Activated CD8-positive, alpha-beta memory T cell treated with anti-CD3 and anti-CD28 coated beads for 36 hours (primary cell): ENCODE measurements around the gene SCN7A. TPM values are rescaled to one million over a fixed set of nuclear protein-coding genes. Genes with fewer than 3 reads are reported as not detected.
"Not testable (repeated sequence)": the region's sequence is repeated elsewhere in the genome, so short reads cannot be mapped to it uniquely, and the experiment has no call there.

Source experiments
- CTCF ChIA-PET: fragments of 350-600 bp; sonication (Branson Sonifier 250); formaldehyde crosslinking; loops from one replicate; lab custom pipeline; 2021; ENCODE audit warnings: antibody characterized with exemption; lab: Charles Lee
- POLR2A ChIA-PET: fragments of 350-600 bp; sonication (Branson Sonifier 250); formaldehyde crosslinking; loops from one replicate; lab custom pipeline; 2021; ENCODE audit warnings: antibody characterized with exemption; lab: Charles Lee
- total RNA-seq, 2 experiments: library from RNA; stranded (reverse); gene quantifications; one replicate each; pipeline ENCODE4 v1.2.3, GENCODE V29; 2021

SCN7A gene
- total RNA-seq, 2 experiments from 2014 or later, result not detected

DNA sequence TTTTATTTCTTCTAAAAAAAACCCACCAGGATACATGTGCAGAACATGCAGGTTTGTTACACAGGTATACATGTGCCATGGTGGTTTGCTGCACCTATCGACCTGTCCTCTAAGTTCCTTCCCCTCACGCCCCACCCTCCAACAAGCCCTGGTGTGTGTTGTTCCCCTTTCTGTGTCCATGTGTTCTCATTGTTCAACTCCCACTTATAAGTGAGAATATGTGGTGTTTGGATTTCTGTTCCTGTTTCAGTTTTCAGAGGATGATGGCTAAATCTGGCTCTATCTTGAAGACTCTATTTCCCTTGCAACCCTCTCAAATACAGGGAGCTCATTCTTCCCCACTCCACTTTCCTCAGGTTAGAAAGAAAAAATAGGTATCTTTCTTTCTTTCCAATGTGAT is 86.3 kb downstream of the SCN7A start:
- CTCF ChIA-PET, POLR2A ChIA-PET: not testable (repeated sequence)

DNA sequence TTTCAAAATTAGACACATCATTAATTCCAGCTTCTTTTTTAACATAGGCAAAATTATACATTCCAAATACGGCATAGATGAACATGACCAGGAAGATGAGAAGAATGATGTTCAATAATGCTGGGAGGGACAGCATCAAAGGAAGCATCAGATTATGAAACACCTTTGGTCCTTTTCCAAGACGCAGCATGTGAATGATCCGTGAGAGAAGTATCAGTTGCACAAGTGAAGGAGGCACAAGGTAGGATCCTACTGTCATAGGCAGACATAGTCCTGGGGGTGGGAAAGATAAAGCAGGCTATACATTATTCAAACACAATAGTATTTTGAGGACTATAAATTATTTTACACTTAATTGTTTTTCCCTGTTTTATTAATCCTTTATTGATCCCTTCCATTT is 87.7 kb downstream of the SCN7A start:
- ChIA-PET CTCF (no interaction called here), POLR2A (no interaction called here)

- ChIA-PET CTCF (no interaction called here), POLR2A (no interaction called here)
These were observed 88.5 kb downstream of the SCN7A start for GRCh38 chr2:166405569-166405926.

DNA sequence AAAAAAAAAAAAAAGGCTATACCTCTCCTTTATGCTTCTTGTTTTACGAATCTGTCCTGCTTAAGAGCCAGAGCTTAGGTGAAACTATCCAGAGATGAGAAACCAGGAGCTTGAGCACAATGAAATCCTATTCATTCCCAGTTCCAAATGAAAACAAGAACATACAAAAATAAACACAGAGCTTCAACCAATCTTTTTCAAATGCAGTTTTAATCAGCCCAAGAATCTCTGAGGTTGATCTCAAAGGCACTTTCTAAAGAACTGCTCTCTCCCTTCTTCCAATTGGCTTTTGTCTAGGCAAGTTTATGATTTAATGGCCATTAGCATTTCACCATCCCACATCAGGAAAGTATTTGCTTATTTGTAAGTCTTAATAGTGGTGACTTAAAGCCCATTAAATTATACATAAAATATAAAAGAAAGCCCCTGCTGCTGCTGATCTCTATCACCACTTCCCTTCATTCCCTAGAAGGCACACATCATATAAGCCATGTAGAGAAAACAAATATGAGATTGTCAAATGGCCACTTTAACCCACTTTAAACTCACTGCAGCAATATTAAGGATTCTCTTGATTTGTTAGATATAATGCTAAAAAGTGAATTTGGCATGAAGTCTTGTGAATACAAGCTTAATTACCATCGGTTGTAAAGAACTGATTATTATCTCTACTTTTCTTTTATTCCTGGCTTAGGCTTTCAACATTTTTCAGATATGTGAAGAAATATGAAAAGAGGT is 89.0 kb downstream of the SCN7A start:
- ChIA-PET POLR2A (no interaction called here), CTCF (no interaction called here)

DNA sequence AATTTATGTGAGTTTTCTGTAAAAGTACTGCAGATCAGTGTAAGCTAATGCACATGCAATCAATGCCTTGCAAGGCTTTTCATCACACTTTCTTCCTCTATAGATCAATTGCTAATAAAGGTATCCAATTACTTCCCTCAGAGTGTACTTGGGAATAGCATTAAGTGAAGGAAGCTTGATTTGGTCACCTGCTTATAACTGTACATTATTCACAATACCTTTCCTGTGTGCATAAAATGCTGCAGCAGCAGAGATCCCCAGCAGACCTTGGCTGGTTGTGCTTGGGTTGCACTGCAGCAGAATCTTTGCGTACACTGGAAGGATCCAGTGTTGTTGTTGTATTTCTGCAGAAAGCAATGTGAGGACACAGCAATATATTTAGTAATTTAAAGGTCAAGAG is 99.8 kb downstream of the SCN7A start:
- ChIA-PET POLR2A (no interaction called here), CTCF (no interaction called here)

- CTCF ChIA-PET, result no interaction called here
- POLR2A ChIA-PET, result no interaction called here
These were observed 101.0 kb downstream of the SCN7A start for GRCh38 chr2:166393008-166393407.

GRCh38 chr2:166388481-166389070 is 105.5 kb downstream of the SCN7A start:
- ChIA-PET CTCF (no interaction called here), POLR2A (no interaction called here)

DNA sequence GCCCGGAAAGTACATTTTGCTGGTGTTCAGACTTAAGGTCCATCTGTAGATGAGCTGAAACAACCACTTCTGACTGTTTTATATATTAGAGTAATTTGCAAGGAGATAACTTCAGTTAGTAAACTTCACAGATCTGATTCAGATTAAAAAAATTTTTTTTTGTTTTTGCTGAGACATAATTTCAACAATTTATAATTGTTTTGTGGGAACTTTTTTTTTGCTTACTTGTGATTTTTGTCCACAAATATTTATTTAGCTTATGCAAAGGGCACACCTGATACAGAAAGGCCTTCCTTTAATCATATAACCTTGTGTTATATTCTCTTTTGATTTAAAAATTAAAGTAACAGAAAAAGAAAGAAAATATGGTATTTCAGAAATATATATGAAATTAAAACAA is 108.7 kb downstream of the SCN7A start:
- POLR2A ChIA-PET, result no interaction called here
- CTCF ChIA-PET, result no interaction called here

- ChIA-PET POLR2A (no interaction called here), CTCF (no interaction called here)
These were observed 109.3 kb downstream of the SCN7A start for GRCh38 chr2:166384774-166385173.

DNA sequence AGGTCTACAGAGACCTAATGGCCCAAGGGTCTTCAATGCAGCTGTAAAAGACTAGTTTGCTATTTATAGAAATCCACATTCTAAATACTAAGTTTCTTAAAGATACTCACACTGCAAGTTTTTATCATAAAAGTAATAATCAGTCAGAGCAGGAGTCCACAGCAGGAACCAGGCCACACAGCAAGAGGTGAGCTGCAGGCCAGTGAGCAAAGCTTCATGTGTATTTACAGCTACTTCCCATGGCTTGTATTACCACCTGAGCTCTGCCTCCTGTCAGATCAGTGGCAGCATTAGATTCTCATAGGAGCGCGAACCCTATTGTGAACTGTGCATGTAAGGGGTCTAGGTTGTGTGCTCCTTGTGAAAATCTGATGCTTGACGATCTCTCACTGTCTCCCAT is 111.6 kb downstream of the SCN7A start:
- ChIA-PET POLR2A (no interaction called here), CTCF (no interaction called here)

- ChIA-PET CTCF (no interaction called here), POLR2A (no interaction called here)
These were observed 113.4 kb downstream of the SCN7A start for GRCh38 chr2:166380615-166381014.

GRCh38 chr2:166376873-166377272 is 117.2 kb downstream of the SCN7A start:
- POLR2A ChIA-PET, result no interaction called here
- CTCF ChIA-PET, result no interaction called here

DNA sequence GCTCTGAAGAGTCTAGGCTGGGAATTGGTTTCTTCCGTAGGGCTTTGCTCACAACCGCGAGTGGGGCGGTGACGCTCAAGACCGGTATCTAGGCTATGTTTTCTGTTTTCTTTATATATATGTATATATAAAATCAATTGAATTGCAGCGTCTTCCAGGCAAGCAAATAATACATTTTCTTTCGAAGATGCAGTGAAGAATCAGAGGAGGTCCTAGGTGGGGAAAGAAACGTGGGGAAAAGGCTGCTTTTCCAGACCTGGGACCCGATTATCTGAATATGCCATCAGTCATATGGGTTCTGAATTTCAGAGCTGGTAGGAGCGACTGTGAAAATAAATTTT is 117.6 kb downstream of the SCN7A start:
- ChIA-PET POLR2A (no interaction called here), CTCF (no interaction called here)

DNA sequence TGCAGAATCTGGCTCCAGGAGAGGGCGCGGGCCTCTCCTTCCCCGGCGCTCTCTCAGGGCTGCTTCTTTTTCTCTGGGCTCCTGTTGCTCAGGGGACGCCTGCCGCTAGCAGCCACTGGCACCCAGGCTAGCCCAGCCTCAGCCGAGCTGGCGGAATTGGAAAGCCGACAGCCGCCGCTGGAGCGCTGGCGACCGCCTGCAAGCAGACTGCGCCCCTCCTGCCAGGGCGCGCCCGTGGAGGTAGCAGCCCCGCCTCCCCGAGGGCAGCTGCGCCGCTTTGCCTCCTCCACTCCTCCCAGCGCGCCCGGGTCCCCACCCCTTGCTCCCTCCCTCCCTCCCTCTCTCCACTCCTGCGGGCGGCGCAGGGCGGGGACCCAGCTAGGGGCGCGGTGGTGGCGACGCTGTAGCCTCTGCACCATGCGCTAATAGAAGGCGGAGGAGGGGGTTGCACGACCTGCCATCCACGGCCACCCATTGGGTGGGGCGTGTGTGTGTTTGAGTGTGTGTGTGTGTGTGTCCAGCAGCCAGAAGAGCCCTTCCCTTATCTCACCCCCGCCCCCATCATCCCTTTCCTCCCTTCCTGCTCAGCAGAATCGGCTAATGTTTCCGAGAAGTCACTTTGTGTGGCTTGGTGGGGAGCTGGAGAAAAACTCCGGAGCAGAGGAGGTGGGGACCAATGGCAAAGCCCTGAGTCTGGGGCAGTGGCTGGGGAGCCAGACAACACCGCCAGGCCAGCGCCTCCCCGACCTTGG is 118.1 kb downstream of the SCN7A start, which contains the start of gene SCN9A:
Gene SCN9A, minus strand, starts transcription at position 209 of the 752 bp plus-strand sequence. CDS start 64,188 bp downstream, outside the sequence.
- POLR2A ChIA-PET, result no interaction called here
- CTCF ChIA-PET, result no interaction called here

GRCh38 chr2:166375195-166375735 is 118.8 kb downstream of the SCN7A start:
- POLR2A ChIA-PET, result no interaction called here

GRCh38 chr2:166373951-166374350 is 120.1 kb downstream of the SCN7A start:
- CTCF ChIA-PET, result no interaction called here
- POLR2A ChIA-PET, result no interaction called here

More at GRCh38 chr2:166375195-166375735, 118.8 kb downstream of the SCN7A start:
- CTCF ChIA-PET, result no interaction called here

DNA sequence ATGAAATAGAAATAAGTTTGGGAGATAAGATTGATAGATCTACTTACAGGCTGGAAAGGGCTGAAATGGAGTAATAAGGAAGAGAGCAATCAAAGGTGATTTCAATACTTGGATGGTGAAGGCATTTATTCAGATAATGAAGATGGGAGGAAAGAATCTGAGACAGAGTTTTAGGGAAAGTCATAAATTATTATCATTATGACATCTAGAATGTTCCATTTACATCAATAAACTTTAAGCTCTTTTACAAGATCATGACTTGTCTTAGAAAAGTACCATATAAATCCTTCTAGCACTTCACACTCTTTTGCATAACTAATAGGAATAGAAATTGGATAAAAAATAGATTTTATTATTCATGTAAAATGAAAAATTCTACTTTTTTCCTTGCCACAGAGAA is 120.5 kb downstream of the SCN7A start:
- ChIA-PET POLR2A (no interaction called here), CTCF (no interaction called here)

DNA sequence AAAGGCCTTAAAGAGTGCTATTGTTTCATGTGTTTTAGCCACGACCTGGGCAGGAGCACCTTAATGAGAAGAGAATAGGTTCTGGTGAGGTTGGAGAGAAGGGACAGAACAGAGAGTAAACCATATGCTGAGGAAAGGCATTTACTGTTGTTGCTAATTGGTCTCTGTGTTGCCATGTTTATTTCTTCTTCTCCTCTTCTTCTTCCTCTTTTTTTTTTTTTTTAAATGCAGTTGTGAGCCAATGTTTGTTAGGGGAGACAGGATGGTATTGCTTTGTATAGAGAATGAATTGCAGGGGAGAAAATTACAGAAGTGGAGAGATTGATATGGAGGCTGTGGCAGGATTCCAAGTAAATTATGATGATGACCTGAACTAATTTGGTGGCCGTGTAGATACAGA is 120.9 kb downstream of the SCN7A start:
- CTCF ChIA-PET, result no interaction called here
- POLR2A ChIA-PET, result no interaction called here

DNA sequence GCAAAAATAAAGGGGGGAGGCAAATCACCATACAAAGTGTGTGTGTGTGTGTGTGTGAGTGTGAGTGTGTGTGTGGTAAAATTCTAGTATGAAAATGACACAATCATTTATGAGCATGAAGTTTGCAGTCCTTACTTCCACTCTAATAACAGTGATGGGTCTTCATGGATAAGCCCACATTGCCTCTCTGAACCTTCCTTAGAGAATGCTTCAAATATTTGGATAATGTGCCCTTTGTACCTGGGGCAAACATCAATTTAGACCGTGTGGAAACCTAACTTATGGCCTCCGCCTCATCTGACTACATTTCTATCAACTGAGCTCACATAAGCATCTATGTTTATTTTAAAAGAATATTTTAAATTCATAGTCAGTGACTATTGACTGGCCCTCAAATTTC is 122.0 kb downstream of the SCN7A start:
- CTCF ChIA-PET, result no interaction called here
- POLR2A ChIA-PET, result no interaction called here

- ChIA-PET CTCF (no interaction called here), POLR2A (no interaction called here)
These were observed 128.1 kb downstream of the SCN7A start for GRCh38 chr2:166365803-166366420.
